NCI-H1105 (cell line): Measurements from ENCODE around the gene TP53BP2.
"Not testable (repeated sequence)": the region's sequence is repeated elsewhere in the genome, so short reads cannot be mapped to it uniquely, and the experiment has no call there.

ENCODE experiments used
- DNase-seq: peaks from one replicate; lab custom pipeline; 2025; lab: John Stamatoyannopoulos, UW

TP53BP2 gene

GRCh38 chr1:223739366-223740037 is 106.2 kb downstream of the TP53BP2 start:
- DNase-seq, result no peak

DNA sequence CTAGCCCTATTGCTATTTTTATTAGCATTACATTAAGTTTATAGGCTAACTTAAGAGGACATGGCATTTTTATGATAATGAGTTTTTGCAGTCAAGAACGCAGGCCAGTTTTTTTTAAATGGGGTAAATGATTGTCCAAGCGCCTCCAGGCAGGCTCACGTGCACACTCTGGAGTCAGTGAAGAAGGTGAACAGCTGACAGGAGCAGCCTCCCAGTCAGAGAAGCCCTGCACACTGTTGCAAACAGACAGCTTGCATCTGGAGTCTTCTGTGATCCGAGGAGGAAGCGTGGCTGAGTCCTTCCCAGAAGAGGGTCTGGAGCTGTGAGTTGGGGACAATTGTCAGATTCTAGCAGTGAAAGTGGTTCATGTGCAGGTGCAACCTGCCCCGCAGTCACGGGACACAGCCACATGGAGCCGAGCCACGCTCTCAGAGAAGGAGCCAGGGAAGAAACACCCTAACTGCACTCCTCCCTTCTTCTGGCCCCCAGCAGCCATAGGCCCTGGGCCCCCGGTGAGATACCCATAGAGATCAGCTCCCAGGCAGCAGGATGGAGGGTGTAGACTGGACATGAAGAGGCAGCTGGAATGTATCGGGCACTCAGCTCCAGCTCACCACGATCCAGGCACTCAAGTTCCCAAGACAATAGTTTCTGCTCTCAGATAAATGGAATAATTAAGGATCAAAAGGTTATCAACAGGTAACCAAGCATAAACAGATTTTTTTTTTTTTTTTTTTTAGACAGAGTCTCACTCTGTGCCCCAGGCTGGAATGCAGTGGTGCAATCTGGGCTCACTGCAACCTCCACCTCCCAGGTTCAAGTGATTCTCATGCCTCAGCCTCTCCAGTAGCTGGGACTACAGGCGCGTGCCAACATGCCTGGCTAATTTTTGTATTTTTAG is 107.0 kb downstream of the TP53BP2 start:
- no peak for DNase-seq

GRCh38 chr1:223737342-223737741 is 108.4 kb downstream of the TP53BP2 start:
- no peak for DNase-seq

GRCh38 chr1:223736638-223737037 is 109.1 kb downstream of the TP53BP2 start:
- not testable (repeated sequence) for DNase-seq

DNA sequence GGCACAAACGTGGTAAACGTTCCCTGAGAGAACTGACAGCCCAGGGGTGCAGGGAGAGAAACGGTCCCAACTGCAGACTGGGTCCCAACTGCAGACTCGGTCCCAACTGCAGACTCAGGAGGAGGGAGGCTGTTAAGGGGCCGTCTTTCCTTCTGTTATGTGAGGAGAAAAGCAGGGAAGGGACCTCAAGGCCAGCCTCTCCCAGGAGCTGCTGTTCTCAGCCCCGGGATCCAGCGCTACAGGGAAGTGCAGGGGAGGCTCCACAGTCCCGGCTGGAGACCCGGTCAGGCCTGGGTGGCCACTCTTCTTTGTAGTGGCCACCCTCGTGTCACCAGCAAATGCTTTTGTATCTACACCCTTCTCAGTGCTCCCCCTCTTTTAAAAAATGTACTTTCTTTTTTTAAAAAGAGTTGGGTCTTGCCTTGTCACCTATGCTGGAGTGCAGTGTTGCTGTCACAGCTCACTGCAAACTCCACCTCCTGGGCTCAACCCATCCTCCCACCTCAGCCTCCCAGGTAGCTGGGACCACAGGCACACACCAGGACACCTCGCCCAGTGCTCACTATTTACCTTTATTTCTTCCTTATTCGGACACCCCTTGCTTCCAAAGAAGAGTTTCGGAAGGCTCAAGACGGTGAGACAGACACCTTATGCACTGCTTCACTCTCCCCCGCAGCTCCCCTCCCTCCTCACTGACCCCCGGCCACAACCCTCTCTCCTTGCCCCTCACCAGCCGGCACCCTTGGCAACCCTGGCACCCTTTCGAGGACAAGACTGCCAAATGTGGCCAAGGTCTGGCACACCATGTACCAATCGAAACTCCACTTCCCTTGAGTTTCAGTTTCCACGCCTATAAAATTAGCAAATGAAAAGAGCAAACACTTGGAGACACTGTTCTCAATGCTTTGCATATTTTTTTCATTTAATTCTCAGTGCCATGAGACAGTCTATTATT is 111.6 kb downstream of the TP53BP2 start:
- DNase-seq, result no peak

GRCh38 chr1:223732993-223733798 is 112.6 kb downstream of the TP53BP2 start:
- DNase-seq, result no peak

DNA sequence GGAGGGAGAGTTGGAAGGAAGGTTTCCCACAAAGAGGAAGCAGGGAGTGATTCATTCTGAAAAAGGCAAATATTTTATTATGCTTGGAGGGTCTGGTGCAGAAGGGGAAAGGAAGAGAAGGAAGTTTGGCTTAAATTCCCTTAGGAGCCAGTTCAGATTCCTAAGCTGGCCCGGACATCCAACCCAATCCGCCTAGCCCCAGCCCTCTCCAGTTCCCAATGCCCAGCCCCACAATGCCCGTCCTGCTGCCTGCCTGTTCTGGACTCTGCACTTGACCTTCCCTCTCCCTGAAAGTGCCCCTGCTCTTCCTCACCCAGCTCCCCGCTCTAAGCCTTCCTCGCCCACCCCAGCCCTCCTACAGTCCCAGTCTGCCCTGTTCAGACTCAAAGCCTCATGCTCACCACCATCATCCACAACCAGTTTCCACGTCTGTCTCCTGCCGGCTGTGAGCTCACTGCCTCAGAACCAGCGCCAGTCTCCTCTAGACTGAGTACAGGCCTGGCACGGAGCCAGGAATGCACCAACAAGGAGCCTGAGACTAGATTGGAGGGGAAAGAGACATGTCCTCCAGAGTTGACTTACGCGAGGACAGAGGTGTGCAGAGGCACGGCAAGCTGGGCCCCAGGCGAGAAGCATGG is 114.5 kb downstream of the TP53BP2 start:
- peak; percentile 1 for DNase-seq

DNA sequence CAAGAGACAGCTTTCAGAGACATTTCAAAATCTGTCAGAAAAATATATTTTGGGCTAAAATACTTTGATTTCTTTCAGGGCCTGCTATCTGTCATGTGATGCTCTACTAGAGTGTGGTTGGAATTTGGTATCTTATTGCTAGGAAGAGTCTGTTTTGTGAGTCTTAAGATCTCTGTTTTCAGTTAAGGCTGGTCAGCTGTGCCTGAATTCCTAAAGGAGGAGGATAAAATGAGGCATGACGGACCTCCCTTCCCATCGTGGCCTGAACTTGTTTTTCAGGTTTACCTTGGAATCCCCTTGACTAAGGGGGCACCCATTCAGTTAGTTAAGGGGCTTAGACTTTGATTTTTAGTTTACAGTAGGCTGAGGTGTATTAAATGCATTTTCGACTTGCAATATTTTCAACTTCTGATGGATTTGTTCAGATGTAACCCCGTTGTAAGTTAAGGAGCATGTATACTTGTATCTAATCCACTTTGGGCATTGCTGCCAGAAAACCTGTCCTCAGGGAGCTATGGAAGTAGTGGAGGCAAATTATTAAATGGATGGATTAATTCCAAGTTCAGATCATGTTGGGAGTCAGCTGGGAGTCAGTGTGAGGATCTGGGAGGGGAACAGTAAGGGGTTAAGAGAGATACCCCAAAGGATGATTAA is 115.1 kb downstream of the TP53BP2 start:
- no peak for DNase-seq

- DNase-seq, result no peak
Observed at GRCh38 chr1:223729906-223730305, 115.8 kb downstream of the TP53BP2 start.
